Fibroblast of upper back skin (primary cell): Measurements from ENCODE around the gene CAPN5.
"Not testable (repeated sequence)": the region's sequence is repeated elsewhere in the genome, so short reads cannot be mapped to it uniquely, and the experiment has no call there.

ENCODE experiments used
- DNase-seq: peaks from one replicate; pipeline ENCODE4 v3.0.0-alpha.2; 2013

The CAPN5 gene

DNA sequence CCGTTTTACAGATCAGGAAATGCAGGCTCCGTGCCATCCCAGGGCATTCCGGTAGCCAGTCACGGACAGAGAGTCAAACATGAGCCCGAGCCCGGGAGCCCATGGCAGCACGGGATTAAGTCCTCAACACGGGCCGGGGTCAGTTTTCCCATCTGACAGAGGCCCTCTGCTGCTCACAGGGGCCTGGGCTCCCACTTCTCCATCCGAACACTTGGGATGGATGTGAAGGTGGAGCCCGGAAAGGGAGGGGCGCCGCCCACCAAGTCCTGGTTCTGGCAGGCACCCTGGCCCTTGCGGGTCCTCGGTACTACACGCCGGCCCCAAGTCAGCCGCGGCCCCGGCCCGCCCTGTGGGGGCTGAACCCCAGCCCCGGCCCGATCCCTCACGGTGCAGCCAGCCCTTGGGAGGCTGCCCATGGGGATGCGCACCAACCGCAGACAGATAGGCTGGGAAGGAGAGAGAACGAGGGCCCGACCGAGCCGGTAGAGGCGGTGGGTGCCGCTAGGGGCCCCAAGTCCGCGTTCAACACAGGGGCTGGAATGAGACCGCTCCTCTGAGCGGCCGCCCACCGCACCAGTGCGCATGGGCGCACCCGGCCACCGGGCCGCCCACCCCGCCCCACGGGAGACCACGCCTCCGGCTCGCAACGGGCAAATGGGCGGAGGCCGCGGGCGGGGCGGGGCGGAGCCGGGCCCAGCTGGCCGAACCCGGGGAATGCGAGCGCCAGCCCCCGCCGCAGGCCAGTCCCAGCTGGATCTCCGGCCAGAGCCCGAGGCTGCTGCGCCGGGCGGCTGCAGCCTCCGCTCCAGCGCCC lies at the start of gene CAPN5:
CAPN5 (plus strand) TSS at position 743 of the 814 bp plus-strand sequence. CDS start 17,916 bp downstream, outside the sequence.
- peak; percentile 92 for DNase-seq

GRCh38 chr11:77018396-77018924 lies 48.3 kb upstream of the CAPN5 start:
- not testable (repeated sequence) for DNase-seq

GRCh38 chr11:77019976-77020595 lies 46.7 kb upstream of the CAPN5 start:
- DNase-seq: no peak

- DNase-seq: no peak
Measured at GRCh38 chr11:77020734-77021133, 46.0 kb upstream of the CAPN5 start.

DNA sequence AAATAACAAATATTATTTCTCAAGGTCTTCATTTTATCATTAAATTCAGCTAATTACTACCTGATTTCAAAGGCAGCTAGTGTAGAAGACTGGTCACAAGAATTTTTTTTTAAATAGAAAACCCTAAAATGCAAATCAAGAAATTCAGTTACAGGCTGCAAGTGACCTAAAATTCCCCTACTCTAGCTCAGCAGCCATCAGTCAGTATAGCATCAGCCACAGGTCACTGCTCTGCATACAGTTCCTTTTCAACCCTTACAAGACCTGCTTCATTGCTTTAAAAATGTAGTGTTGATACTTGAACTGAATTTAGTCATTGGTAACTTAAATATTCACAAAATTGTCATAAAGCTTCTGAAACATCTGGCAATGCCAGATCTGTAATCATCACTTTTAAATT lies 42.0 kb upstream of the CAPN5 start:
- DNase-seq: no peak

DNA sequence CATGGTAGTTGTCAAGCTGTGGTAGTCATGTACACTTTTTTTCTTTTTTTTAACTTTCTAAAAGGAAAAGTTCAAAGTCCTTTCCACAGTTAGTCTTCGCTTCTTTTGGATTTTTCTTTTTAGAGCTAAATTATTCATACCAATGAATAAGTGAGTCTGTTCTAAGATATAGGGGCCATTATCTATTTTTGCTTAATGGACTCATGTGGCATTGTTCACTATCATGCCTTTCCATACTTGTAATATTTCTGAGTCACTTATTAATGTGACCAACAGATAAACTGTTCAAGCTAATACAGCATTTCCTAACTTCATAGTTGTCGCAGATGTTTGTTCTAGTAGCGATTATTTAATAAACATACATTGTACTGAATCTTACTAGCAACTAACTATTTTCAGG lies 40.5 kb upstream of the CAPN5 start:
- no peak for DNase-seq

- no peak for DNase-seq
Measured at GRCh38 chr11:77026743-77027142, 40.0 kb upstream of the CAPN5 start.

GRCh38 chr11:77027275-77027674 lies 39.5 kb upstream of the CAPN5 start:
- DNase-seq: peak; percentile 42

DNA sequence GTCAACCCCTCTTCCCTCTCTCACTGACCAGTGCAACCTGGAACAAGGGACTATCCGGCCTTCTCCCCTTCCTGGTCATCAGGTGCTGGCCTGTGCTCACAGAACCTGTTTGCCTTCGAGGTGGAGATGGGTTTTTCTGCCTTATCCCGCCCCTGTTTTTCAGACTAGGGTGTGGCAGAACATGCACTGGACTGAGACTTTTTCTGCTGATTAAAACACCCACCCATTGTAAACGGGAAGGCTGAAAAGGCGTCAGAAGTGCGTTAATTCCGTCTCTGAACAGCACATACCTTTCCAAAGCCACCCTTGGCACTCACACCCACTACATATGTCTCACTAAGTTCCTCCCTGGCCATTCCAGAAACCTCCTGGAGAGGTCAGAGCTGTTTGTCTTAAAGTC lies 36.9 kb upstream of the CAPN5 start:
- no peak for DNase-seq

DNA sequence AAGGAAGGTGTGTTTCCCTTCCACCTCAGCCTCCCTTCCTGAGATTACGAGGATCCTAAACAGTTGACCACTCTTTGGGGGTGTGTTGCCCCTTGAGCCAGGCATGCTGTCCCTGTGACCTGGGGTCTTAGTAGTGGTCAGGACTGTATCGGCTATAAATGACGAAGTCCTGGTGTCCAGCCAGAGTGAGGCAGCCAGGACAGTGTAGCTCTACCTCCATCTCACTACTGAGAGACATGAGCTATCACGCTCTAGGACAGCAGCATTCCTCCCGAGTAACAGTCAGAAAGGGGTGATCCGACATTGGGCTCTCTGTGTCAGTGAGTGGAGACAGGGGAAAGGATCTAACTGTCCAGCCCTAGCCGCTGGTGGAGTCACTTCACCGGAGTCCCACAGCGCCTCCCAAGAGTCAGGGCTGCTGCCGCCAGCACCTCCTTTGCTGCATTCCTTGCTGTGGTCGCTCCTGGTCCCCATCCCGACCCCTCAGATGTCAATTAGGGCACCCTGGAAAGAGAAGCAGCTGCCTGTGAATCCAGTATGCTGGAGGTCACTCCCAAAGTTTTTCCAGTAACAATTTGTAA lies 35.8 kb upstream of the CAPN5 start:
- no peak for DNase-seq

- DNase-seq: no peak
Measured at GRCh38 chr11:77031599-77031998, 35.2 kb upstream of the CAPN5 start.

DNA sequence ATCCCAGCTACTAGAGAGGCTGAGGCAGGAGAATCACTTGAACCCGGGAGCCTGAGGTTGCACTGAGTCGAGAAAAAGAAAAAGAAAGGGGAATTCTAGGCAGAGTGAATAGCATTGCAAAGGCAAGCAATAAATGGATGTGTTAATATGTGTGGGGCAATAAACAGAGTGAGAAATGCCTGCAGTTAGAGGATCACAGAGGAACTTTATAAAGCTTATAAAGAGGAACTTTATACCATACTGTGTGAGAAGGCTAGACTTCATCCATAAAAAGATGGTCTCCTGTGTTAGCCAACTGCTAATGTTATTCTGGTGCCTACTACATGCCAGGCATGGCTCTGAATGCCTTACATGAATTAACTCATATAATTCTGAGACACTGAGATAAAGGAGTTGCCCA lies 31.7 kb upstream of the CAPN5 start:
- DNase-seq: no peak

- no peak for DNase-seq
Measured at GRCh38 chr11:77035580-77035979, 31.2 kb upstream of the CAPN5 start.

DNA sequence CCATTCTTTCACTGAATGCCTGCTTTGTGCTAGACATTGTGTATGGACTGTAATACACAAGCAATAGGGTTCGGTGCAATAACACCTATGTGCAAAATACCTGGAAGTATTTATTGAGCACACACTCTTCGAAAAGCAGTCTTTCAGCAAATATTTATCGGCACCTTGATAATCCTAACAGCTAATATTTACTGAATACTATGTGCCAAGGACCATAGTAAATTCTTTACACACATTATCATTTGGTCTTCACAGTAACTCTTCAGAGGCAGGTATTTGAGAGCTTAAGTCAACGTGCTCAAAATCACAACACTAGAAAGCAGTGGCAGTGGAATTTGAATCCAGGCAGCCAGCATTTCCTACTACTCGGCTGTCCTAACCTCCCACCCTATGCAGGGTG lies 30.4 kb upstream of the CAPN5 start:
- no peak for DNase-seq

DNA sequence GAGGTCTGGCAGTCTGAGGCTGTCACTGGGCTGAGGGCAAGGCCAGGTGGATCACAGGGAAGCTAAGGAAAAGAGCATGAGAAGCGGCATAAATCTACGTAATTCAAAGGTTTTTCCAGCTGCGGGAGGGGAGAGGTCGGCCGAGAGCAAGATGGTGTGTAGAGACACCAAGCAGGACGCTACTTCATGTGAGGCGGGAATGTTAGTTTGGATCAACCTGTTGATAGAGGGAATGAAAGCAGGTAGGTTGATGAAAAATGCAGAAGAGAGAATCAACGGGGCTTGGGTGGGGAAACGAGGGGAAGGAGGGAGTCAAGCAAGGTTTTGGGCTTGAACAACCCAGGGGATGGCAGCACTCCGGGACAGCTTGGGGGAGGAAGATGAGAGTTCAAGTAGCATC lies 29.7 kb upstream of the CAPN5 start:
- no peak for DNase-seq

DNA sequence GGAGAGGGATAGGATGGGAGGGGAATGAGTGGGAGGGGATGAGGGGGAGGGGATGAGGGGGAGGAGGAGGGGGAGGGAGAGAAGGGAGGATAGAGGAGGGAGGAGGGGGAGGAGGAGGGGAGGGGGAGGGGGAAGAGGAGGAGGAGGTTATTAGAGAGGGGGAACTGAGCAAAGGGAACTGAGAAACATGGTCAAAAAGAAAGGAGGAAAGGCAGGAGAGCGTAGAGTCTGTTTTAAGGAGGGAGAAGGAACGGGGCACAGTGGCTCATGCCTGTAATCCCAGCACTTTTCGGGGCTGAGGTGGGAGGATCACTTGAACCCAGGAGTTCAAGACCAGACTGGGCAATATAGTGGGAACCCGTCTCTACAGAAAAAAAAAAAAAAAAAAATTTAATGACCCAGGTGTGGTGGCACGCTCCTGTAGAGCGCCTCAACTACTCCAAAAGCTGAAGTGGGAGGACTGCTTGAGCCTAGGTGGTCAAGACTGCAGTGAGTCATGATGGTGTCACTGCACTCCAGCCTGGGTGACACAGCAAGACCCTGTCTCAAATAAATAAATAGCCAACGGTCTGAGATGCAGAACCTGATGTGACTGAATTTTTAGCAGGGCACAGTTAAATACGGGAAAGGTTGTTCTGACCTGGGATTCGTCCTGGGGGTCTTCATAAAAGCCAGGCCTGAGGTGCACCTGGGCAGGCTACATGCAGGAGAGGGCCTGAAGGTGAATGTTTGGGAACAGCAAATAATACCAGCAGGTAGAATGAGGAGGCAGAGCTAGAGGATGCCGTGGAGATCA lies 28.5 kb upstream of the CAPN5 start:
- DNase-seq: no peak

- DNase-seq: no peak
Measured at GRCh38 chr11:77038825-77039326, 27.9 kb upstream of the CAPN5 start.

DNA sequence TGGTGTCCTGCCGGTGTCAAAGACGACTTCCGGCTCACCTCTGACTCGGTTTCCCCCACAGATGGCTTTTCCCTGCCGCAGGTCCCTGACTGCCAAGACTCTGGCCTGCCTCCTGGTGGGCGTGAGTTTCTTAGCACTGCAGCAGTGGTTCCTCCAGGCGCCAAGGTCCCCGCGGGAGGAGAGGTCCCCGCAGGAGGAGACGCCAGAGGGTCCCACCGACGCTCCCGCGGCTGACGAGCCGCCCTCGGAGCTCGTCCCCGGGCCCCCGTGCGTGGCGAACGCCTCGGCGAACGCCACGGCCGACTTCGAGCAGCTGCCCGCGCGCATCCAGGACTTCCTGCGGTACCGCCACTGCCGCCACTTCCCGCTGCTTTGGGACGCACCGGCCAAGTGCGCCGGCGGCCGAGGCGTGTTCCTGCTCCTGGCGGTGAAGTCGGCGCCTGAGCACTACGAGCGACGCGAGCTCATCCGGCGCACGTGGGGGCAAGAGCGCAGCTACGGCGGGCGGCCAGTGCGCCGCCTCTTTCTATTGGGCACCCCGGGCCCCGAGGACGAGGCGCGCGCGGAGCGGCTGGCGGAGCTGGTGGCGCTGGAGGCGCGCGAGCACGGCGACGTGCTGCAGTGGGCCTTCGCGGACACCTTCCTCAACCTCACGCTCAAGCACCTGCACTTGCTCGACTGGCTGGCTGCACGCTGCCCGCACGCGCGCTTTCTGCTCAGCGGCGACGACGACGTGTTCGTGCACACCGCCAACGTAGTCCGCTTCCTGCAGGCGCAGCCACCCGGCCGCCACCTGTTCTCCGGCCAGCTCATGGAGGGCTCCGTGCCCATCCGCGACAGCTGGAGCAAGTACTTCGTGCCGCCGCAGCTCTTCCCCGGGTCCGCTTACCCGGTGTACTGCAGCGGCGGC lies 27.0 kb upstream of the CAPN5 start:
- peak; percentile 17 for DNase-seq

GRCh38 chr11:77040401-77040777 lies 26.4 kb upstream of the CAPN5 start:
- DNase-seq: no peak

GRCh38 chr11:77040889-77041288 lies 25.9 kb upstream of the CAPN5 start:
- DNase-seq: no peak

DNA sequence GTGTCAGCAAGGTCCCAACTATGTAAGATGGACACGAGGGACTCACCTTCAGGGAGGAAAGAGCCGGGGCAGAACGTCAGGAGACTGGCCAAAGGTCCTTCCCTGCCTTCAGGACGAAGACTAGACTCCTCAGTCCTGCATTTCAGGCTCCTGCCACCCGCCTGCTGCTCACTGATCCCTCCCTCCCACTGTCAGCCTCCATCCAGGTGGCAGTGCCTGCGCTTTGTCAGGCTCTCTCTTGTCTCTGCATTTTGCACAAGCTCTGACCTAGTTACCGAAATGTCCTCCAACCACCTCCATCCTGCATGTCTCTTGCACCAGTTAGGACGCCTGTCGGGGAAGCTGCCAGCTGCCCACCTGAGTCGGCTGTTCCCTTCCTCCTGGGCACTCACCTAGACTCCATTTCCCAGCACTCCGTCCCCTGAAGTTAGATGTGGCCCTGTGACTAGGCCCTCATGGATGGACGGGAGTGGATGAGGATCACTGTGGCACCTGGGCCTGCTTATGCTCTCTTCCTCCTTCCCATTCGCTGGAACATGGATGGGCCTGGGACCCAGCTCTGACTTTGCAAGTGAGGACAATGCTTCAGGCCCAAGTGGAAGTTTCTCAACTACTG lies 24.6 kb upstream of the CAPN5 start:
- no peak for DNase-seq
